ENCODE data around the gene COL4A2.

DNA sequence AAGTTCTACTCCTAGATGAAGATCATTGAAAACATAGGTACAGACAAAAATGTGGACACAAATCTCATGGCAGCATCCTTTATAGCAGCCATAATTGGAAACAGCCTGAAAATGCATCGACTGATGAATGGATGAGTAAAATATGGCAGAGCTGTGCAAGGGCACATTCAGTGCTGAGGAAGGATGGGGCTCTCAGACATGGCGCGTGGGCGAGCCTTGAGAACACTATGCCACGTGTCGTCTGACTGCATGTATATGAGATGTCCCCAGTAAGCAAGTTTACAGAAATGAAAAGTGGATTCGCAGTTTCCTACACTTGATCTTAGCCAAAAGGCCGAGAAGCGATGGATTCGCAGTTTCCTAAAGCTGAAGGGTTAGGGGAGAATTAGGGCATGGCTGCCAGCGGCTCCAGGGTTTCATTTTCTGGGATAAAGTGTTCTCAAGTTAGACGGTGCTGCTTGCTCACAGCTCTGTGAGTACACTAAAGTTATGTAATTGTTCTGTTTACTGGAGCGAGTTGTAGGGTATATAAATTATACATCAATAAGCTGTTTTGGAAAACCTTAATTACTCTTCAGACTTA, 176.4 kb downstream of the COL4A2 start:
- TF ChIP-seq POLR2AphosphoS5 (IDR thresholded peaks at IDR 0.05; ENCODE audit: borderline replicate concordance, low read depth, low read length) (no peak), EZH2 (IDR thresholded peaks at IDR 0.05) (no peak)
